ENCODE results near the gene RAB11FIP4. TPM values are rescaled to one million over a fixed set of nuclear protein-coding genes. Genes with fewer than 3 reads are reported as not detected.

Gene RAB11FIP4
- total RNA-seq, 4 donors from 2014 or later: 28.9 to 46.8 (median 35.7) TPM

GRCh38 chr17:31549525-31550388 is 158.3 kb downstream of the RAB11FIP4 start:
- no peaks in the 10 kb centered on the region for H3K27me3 ChIP-seq
- H3K4me1 ChIP-seq: peaks cover 17% of the 10 kb centered on the region
- no peaks in the 10 kb centered on the region for H3K36me3 ChIP-seq
- peak overlapping the region; percentile 95 for H3K4me3 ChIP-seq
- TF ChIP-seq EP300 (IDR thresholded peaks at IDR 0.05): no peak
- TF ChIP-seq POLR2AphosphoS5 (IDR thresholded peaks at IDR 0.05): peak in 2 of 3 donors; percentile 34 to 54
- WGBS: 2% methylated on average over 7 of the region's 105 CpGs
- H3K9me3 ChIP-seq: no peaks in the 10 kb centered on the region
- DNase-seq (ENCODE audit: low spot score in 2 of 2): peak; percentile 95 to 96
- peak overlapping the region; percentile 89 for H3K27ac ChIP-seq

- Histone ChIP-seq H3K36me3 (no peaks in the 10 kb centered on the region), H3K27me3 (no peaks in the 10 kb centered on the region)
- DNase-seq (ENCODE audit: low spot score in 2 of 2): no peak
These were observed 159.0 kb downstream of the RAB11FIP4 start for GRCh38 chr17:31550389-31551056.

GRCh38 chr17:31552568-31552967 is 161.1 kb downstream of the RAB11FIP4 start:
- no peaks in the 10 kb centered on the region for H3K27me3 ChIP-seq
- WGBS: 89% methylated on average over 3 of the region's 3 CpGs
- no peak for DNase-seq (ENCODE audit: low spot score in 2 of 2)
- H3K36me3 ChIP-seq: no peaks in the 10 kb centered on the region
- H3K9me3 ChIP-seq: no peaks in the 10 kb centered on the region
- no peak for TF ChIP-seq POLR2A (IDR thresholded peaks at IDR 0.05)
- no peak for TF ChIP-seq POLR2AphosphoS5 (IDR thresholded peaks at IDR 0.05)
- no peak for TF ChIP-seq EP300 (IDR thresholded peaks at IDR 0.05)
- no peak for TF ChIP-seq CTCF (IDR thresholded peaks at IDR 0.05)
- H3K27ac ChIP-seq: no peak overlapping the region
- H3K4me1 ChIP-seq: peaks cover 17% of the 10 kb centered on the region
- no peak overlapping the region for H3K4me3 ChIP-seq

More at GRCh38 chr17:31550389-31551056, 159.0 kb downstream of the RAB11FIP4 start:
- Histone ChIP-seq H3K27ac (peak overlapping the region; percentile 89), H3K4me3 (peak overlapping the region; percentile 95), H3K4me1 (peaks cover 17% of the 10 kb centered on the region), H3K9me3 (no peaks in the 10 kb centered on the region)
- no peak for TF ChIP-seq CTCF (IDR thresholded peaks at IDR 0.05)
- WGBS: 20% methylated on average over 12 of the region's 17 CpGs

GRCh38 chr17:31553506-31553905 is 162.0 kb downstream of the RAB11FIP4 start:
- Histone ChIP-seq H3K27ac (no peak overlapping the region), H3K36me3 (no peaks in the 10 kb centered on the region), H3K9me3 (no peaks in the 10 kb centered on the region), H3K4me1 (peaks cover 21% of the 10 kb centered on the region), H3K27me3 (no peaks in the 10 kb centered on the region), H3K4me3 (no peak overlapping the region)
- no peak for DNase-seq (ENCODE audit: low spot score in 2 of 2)
- WGBS: 80% methylated on average over 5 of the region's 5 CpGs
- TF ChIP-seq CTCF (IDR thresholded peaks at IDR 0.05): no peak
- no peak for TF ChIP-seq POLR2AphosphoS5 (IDR thresholded peaks at IDR 0.05)
- TF ChIP-seq POLR2A (IDR thresholded peaks at IDR 0.05): no peak
- no peak for TF ChIP-seq EP300 (IDR thresholded peaks at IDR 0.05)

GRCh38 chr17:31554930-31555329 is 163.5 kb downstream of the RAB11FIP4 start:
- Histone ChIP-seq H3K27me3 (no peaks in the 10 kb centered on the region), H3K4me1 (peaks cover 22% of the 10 kb centered on the region), H3K36me3 (no peaks in the 10 kb centered on the region), H3K4me3 (no peak overlapping the region), H3K27ac (no peak overlapping the region), H3K9me3 (no peaks in the 10 kb centered on the region)
- WGBS: 60% methylated on average over 1 of the region's 1 CpG
- DNase-seq (ENCODE audit: low spot score in 2 of 2): no peak
- TF ChIP-seq CTCF (IDR thresholded peaks at IDR 0.05) (no peak), POLR2A (IDR thresholded peaks at IDR 0.05) (no peak), EP300 (IDR thresholded peaks at IDR 0.05) (no peak), POLR2AphosphoS5 (IDR thresholded peaks at IDR 0.05) (no peak)

All from suprapubic skin (tissue), 4 donors.